Stromal cell of bone marrow (primary cell): ENCODE data around the gene GCM1.
A peak's percentile ranks its signal among the peaks of the same experiment; 100 is the strongest.
"Not testable (repeated sequence)": the region's sequence is repeated elsewhere in the genome, so short reads cannot be mapped to it uniquely, and the experiment has no call there.

Experiments
- DNase-seq: peaks from one replicate; pipeline ENCODE4 v3.0.0-alpha.2; 2012; ENCODE audit warnings: low read depth

GCM1 gene, protein sequence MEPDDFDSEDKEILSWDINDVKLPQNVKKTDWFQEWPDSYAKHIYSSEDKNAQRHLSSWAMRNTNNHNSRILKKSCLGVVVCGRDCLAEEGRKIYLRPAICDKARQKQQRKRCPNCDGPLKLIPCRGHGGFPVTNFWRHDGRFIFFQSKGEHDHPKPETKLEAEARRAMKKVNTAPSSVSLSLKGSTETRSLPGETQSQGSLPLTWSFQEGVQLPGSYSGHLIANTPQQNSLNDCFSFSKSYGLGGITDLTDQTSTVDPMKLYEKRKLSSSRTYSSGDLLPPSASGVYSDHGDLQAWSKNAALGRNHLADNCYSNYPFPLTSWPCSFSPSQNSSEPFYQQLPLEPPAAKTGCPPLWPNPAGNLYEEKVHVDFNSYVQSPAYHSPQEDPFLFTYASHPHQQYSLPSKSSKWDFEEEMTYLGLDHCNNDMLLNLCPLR

DNA sequence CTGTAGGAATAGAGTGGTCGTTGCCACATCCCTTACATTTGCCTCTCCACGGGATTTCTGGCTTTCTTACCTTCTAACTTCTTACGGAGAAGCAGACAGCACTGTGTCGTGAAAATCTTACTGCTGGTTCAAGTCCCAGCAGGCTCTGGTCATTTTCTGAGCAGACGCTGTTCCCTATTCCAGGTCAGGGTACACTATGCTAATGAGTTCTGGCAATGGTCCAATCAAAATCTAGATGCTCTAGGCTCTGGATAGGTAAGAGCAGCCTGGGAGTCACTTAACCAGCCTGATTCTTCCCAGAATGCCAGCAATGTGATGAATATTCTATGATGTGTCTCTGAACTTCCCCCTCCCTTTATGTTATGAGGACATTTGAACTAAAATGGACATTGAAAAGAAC is at the start of gene GCM1:
TSS of gene GCM1 (minus strand) at position 158 of the 400 bp plus-strand sequence. CDS start 3,209 bp downstream, outside the sequence.
- DNase-seq = no peak

DNA sequence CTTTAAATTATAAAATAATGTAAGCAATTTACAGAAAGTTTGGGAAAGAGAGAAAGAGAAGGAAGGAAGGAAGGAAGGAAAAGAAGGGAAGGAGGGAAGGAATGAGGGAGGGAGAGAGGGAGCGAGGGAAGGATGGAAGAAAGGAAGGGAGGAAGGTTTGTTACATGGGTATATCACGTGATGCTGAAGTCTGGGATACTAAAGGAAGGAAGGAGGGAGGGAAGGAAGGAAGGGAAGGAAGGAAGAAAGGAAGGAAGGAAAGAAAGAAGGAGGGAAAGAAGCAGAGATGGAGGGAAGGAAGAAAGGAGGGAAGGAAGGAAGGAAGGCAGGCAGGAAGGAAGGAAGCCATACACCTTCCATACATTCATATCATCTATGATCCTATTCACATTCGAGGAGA is 48.9 kb upstream of the GCM1 start:
- no peak for DNase-seq

- no peak for DNase-seq
Observed at GRCh38 chr6:53195048-53195447, 46.4 kb upstream of the GCM1 start.

GRCh38 chr6:53192682-53193188 is 44.1 kb upstream of the GCM1 start:
- no peak for DNase-seq

DNA sequence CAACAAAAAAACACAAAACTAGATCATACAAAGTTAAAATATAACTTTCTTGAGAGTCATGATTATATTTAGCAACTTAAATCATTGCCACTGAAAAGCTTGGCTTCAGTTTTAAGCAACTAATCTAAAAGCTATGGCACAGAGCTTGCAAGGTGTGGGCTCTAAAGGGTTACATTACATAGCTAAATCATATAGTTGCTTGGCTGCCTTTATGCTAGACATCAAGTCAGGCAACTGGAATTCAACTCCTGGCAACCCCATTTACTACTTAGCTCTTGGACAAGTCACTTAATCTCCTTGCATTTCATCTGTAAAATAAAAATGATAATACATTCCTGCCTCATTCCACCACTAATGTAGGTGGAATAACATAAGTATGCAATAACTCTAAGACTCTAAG is 40.9 kb upstream of the GCM1 start:
- DNase-seq = no peak

DNA sequence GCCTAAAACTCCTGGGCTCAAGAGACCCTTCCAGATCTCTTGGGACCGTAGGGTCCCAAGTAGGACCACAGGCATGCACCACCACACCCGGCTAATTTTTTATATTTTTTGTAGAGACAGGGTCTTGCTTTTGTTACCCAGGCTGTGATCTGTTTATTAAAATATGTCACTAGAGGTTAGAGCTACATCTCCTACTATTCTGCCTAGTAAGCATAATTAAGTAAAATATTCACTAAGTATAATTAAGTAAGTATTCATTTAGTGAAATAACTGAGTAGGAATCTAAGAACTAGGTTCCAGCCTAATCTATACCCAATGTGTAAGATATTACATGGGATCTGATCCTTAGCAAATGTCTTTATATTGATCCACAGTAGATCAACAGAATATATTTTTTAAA is 40.2 kb upstream of the GCM1 start:
- no peak for DNase-seq

DNA sequence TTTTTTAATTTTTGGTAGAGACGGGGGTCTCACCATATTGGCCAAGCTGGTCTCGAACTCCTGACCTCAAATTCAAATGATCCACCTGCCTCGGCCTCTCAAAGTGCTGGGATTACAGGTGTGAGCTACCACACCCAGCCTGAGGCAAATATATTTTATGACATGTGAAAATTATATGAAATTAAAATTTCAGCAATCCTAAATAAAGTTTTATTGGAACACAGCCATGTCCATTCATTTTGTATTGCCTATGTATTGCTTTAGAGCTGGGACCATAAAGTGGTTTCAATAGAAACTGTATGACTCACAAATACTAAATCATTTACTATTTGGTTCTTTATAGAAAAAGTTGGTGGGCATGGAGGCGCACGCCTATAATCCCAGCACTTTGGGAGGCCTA is 32.0 kb upstream of the GCM1 start:
- no peak for DNase-seq

GRCh38 chr6:53179961-53180651 is 31.5 kb upstream of the GCM1 start:
- no peak for DNase-seq

GRCh38 chr6:53178837-53179432 is 30.3 kb upstream of the GCM1 start:
- no peak for DNase-seq

- DNase-seq = no peak
Observed at GRCh38 chr6:53175027-53175426, 26.4 kb upstream of the GCM1 start.

DNA sequence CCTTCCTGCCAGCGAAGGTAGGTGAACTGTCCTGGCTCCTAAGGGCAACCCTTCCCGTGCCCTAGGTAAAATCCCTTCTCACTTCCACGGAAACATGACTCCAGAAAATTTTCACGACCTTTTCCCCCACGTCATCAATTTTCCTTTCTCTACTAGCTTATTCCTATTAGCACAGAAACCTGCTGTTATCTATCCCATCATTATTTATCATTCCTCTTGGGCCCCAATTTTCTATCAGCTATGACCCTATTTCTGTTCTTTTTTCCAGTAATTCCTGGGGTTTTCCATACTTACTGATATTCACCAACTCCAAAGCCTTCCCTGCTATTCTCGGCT is 23.8 kb upstream of the GCM1 start:
- no peak for DNase-seq

GRCh38 chr6:53171605-53172467 is 23.2 kb upstream of the GCM1 start:
- DNase-seq = peak; percentile 44

GRCh38 chr6:53168516-53169267 is 20.1 kb upstream of the GCM1 start:
- peak; percentile 15 for DNase-seq

DNA sequence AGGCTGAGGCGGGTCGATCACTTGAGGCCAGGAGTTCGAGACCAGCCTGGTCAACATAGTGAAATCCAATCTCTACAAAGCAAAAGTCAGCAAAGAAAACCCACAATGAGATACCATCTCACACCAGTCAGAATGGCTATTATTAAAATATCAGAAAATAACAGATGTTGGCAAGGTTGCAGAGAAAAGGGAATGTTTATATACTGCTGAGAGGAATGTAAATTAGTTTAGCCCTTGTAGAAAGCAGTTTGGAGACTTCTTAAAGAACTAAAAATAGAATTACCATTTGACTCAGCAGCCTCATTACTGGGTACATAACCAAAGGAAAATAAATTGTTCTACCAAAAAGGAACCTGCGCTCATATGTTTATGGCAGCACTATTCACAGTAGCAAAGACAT is 16.7 kb upstream of the GCM1 start:
- no peak for DNase-seq

DNA sequence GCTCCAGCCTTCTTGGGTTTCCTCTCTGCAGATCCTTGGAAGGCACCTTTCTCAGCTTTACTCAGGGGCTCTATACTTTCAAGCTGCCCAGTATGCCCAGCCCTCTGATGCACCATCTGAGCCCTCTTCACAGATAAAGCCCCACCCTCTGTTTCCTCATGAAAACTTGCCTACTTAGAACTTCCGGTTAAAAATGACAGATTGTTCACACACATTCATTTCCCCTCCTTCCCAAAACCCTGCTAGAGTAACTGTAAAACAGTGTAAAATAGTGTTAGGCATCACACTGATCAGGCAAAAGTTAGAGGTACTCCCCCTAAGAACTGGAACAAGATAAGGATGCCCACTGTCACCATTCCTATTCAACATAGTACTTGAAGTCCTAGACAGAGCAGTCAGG is 14.0 kb upstream of the GCM1 start:
- DNase-seq = no peak

DNA sequence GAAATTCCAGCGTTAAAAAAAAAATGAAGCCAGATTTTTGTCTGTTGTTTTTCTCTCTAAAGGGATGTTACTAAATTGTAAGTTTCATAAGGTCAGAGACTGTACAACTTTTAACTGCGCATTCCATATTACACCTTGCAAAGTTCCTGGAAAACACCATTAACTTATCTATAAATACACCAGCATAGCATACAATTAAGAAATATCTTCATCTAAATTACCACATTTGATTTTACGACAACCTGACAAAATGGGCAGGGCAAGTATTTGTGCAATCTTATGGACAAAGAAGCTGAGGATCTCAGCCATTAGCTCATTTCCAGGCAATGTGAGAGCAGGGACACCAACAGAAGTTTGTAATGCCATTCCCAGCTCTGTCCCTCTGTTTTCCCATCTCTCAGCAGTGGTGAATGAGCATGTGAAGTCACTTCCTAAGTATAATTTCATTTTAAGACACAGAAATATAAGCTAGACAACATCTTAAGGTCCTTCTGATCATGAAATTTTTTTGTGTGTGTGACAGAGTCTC is 12.9 kb upstream of the GCM1 start:
- no peak for DNase-seq

DNA sequence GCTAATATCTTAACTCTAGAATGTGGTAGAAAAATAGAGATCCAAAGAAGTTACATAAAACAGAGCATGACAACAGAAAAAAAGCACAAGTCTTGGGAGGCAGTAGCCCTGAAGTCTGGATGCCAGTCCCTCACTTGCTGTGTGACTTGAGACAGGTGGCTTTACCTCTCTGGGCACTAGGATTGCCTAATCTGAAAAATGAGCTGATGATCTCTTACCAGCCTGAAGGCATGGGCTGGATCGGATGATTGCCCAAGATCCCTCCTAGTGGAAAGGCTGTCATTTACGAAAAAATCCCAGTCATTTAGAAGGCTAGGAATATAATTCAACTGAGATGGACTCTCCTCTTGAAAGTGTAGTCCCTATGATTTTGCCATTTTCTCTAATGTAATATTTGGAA is 10.9 kb upstream of the GCM1 start:
- no peak for DNase-seq

- not testable (repeated sequence) for DNase-seq
Observed at GRCh38 chr6:53158076-53158475, 9.4 kb upstream of the GCM1 start.

DNA sequence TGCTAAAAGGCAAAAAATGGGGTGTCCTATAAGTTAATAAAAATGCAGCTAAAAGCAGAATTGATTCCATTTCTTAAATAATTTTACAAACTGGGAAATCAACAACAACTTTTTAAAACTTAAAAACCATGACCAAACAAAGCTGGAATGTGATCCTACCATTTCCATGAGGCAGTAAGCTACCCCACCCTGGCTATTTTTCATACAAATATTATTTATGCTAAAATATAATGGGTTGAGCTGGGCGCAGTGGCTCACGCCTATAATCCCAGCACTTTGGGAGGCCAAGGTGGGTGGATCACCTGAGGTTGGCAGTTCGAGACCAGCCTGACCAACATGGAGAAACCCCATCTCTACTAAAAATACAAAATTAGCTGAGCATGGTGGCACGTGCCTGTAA is 6.6 kb upstream of the GCM1 start:
- not testable (repeated sequence) for DNase-seq

- DNase-seq = peak; percentile 48
Observed at GRCh38 chr6:53154794-53155193, 6.2 kb upstream of the GCM1 start.

GRCh38 chr6:53154071-53154470 is 5.4 kb upstream of the GCM1 start:
- DNase-seq = no peak
